Mucosa of gallbladder (tissue), 1 donor: ENCODE results near the gene MT1H. TPM values are rescaled to one million over a fixed set of nuclear protein-coding genes. Genes with fewer than 3 reads are reported as not detected.
"Not testable (repeated sequence)": the region's sequence is repeated elsewhere in the genome, so short reads cannot be mapped to it uniquely, and the experiment has no call there.

Experiments used
- DNase-seq: peaks from one replicate; pipeline ENCODE4 v3.0.0-alpha.2; 2020; ENCODE audit warnings: low spot score
- total RNA-seq: library from RNA; stranded (reverse); gene quantifications from one replicate; pipeline ENCODE4 v1.2.1, GENCODE V29; 2021
- donor health status: DM: no; HTN: no; CAD: no.

The MT1H gene
- total RNA-seq, 1 donor from 2014 or later, result 2.9 TPM

- DNase-seq, result no peak
Observed at GRCh38 chr16:56684926-56685590, 15.4 kb downstream of the MT1H start.

- DNase-seq, result no peak
Observed at GRCh38 chr16:56686758-56687157, 17.1 kb downstream of the MT1H start.

GRCh38 chr16:56688762-56689161 lies 19.1 kb downstream of the MT1H start:
- no peak for DNase-seq

- no peak for DNase-seq
Observed at GRCh38 chr16:56689171-56689570, 19.6 kb downstream of the MT1H start.

GRCh38 chr16:56690420-56691122 lies 21.0 kb downstream of the MT1H start:
- no peak for DNase-seq

- DNase-seq, result peak; percentile 59
Observed at GRCh38 chr16:56691885-56692284, 22.3 kb downstream of the MT1H start.

GRCh38 chr16:56695246-56695645 lies 25.6 kb downstream of the MT1H start:
- no peak for DNase-seq

GRCh38 chr16:56697456-56698155 lies 28.0 kb downstream of the MT1H start:
- DNase-seq, result no peak

GRCh38 chr16:56700195-56700594 lies 30.6 kb downstream of the MT1H start:
- no peak for DNase-seq

GRCh38 chr16:56700631-56701030 lies 31.0 kb downstream of the MT1H start:
- DNase-seq, result no peak

GRCh38 chr16:56701534-56701933 lies 31.9 kb downstream of the MT1H start:
- DNase-seq, result no peak

- no peak for DNase-seq
Observed at GRCh38 chr16:56702836-56703235, 33.2 kb downstream of the MT1H start.

GRCh38 chr16:56708525-56709442 lies 39.2 kb downstream of the MT1H start:
- DNase-seq, result no peak

GRCh38 chr16:56709443-56710040 lies 39.9 kb downstream of the MT1H start:
- DNase-seq, result no peak

GRCh38 chr16:56710181-56710737 lies 40.6 kb downstream of the MT1H start:
- no peak for DNase-seq

GRCh38 chr16:56711862-56712261 lies 42.2 kb downstream of the MT1H start:
- DNase-seq, result no peak

- no peak for DNase-seq
Observed at GRCh38 chr16:56713794-56714193, 44.2 kb downstream of the MT1H start.

GRCh38 chr16:56715126-56715525 lies 45.5 kb downstream of the MT1H start:
- DNase-seq, result no peak

GRCh38 chr16:56716761-56717160 lies 47.1 kb downstream of the MT1H start:
- no peak for DNase-seq

- DNase-seq, result not testable (repeated sequence)
Observed at GRCh38 chr16:56717532-56717931, 47.9 kb downstream of the MT1H start.
